ENCODE measurements around the gene SRGN. TPM values are rescaled to one million over a fixed set of nuclear protein-coding genes. Genes with fewer than 3 reads are reported as not detected.

Gene SRGN
- total RNA-seq, 1 experiment from 2014 or later: 8.5 TPM

- no TSS peak for BruUV-seq (replicated peaks)
These were observed 5.3 kb downstream of the SRGN start for GRCh38 chr10:69092959-69093850.

GRCh38 chr10:69093933-69094332 is 6.0 kb downstream of the SRGN start:
- ChIA-PET POLR2A (no interaction called here), CTCF (interaction anchor here (0.5 to 2.3 kb wide), 6 partner anchors 25 to 425 kb away, joined by 3 to 16 read pairs (median 3); no protein-coding TSS in a partner anchor)
- peak; percentile 56; the same call in 1 of the 2 replicates for ATAC-seq
- DNase-seq (ENCODE audit: low read depth, low spot score): no peak
- H3K27ac ChIP-seq (ENCODE audit: low read length): no peak overlapping the region
- H3K36me3 ChIP-seq (ENCODE audit: control insufficient read depth, insufficient read depth, low read length): no peaks in the 10 kb centered on the region
- H3K27me3 ChIP-seq (ENCODE audit: control insufficient read depth, insufficient read depth, low read length): no peaks in the 10 kb centered on the region
- in situ Hi-C loops (cut with HindIII; ENCODE audit: low pct_unique_long_range_greater_than_20kb, low sequenced_read_pairs): no loop called here
- no TSS peak for BruUV-seq (replicated peaks)
- H3K4me1 ChIP-seq (ENCODE audit: control insufficient read depth, insufficient read depth, low read length): no peaks in the 10 kb centered on the region
- intact Hi-C loops (cut with micrococcal nuclease; ENCODE audit: unreplicated experiment): loop anchor here (2.0 kb wide), 1 partner anchor 89 kb away; no protein-coding TSS in a partner anchor
- 0 out of 4 replicates have a peak overlapping the region, but pooled peaks of 1 of the 2 experiments have one; percentile 28 for H3K4me3 ChIP-seq (ENCODE audit: low read depth in 2 of 2, low read length in 2 of 2)
- H3K9me3 ChIP-seq (ENCODE audit: control insufficient read depth, insufficient read depth, low read depth, low read length): no peaks in the 10 kb centered on the region
- no peak for TF ChIP-seq REST (IDR thresholded peaks at IDR 0.05; ENCODE audit: insufficient read depth in 1 of 2, low read depth in 2 of 2, low read length in 1 of 2)
- no peak for TF ChIP-seq TCF7L2 (IDR thresholded peaks at IDR 0.05; ENCODE audit: low read depth, low read length)

More at GRCh38 chr10:69092959-69093850, 5.3 kb downstream of the SRGN start:
- H3K4me1 ChIP-seq (ENCODE audit: control insufficient read depth, insufficient read depth, low read length): no peaks in the 10 kb centered on the region; the same call in 1 of the 2 replicates
- CTCF ChIA-PET: interaction anchor here (0.5 to 2.3 kb wide), 4 partner anchors 25 to 105 kb away, joined by 3 to 16 read pairs (median 3); no protein-coding TSS in a partner anchor
- H3K4me3 ChIP-seq (ENCODE audit: low read depth in 2 of 2, low read length in 2 of 2): peak overlapping the region in 1 of 2 experiments; percentile 28; a peak in 1 of 4 replicates
- DNase-seq (ENCODE audit: low read depth, low spot score) (peak; percentile 82), ATAC-seq (peak; percentile 93)
- POLR2A ChIA-PET: interaction anchor here (0.6 kb wide), 1 partner anchor 375 kb away, joined by 5 read pairs; no protein-coding TSS in a partner anchor
- no peaks in the 10 kb centered on the region for H3K36me3 ChIP-seq (ENCODE audit: control insufficient read depth, insufficient read depth, low read length)
- in situ Hi-C loops (cut with HindIII; ENCODE audit: low pct_unique_long_range_greater_than_20kb, low sequenced_read_pairs): no loop called here
- H3K27me3 ChIP-seq (ENCODE audit: control insufficient read depth, insufficient read depth, low read length): no peaks in the 10 kb centered on the region
- H3K27ac ChIP-seq (ENCODE audit: low read length): no peak overlapping the region
- no peaks in the 10 kb centered on the region for H3K9me3 ChIP-seq (ENCODE audit: control insufficient read depth, insufficient read depth, low read depth, low read length)
- intact Hi-C loops (cut with micrococcal nuclease; ENCODE audit: unreplicated experiment): loop anchor here (2.0 kb wide), 1 partner anchor 88 kb away; no protein-coding TSS in a partner anchor
- TF ChIP-seq SIN3A (IDR thresholded peaks at IDR 0.05; ENCODE audit: borderline replicate concordance, insufficient read depth, low read depth, low read length) (no peak), CTCF (IDR thresholded peaks at IDR 0.05) (peak; percentile 87)

- CTCF ChIA-PET: no interaction called here
- TF ChIP-seq POLR2AphosphoS5 (IDR thresholded peaks at IDR 0.05; ENCODE audit: low read depth, low read length) (no peak), CTCF (IDR thresholded peaks at IDR 0.05) (no peak), TCF7L2 (IDR thresholded peaks at IDR 0.05; ENCODE audit: low read depth, low read length) (no peak), SIN3A (IDR thresholded peaks at IDR 0.05; ENCODE audit: borderline replicate concordance, insufficient read depth, low read depth, low read length) (no peak), REST (IDR thresholded peaks at IDR 0.05; ENCODE audit: insufficient read depth in 1 of 2, low read depth in 2 of 2, low read length in 1 of 2) (no peak)
- Histone ChIP-seq H3K27ac (ENCODE audit: low read length) (no peak overlapping the region), H3K9me3 (ENCODE audit: control insufficient read depth, insufficient read depth, low read depth, low read length) (no peaks in the 10 kb centered on the region), H3K27me3 (ENCODE audit: control insufficient read depth, insufficient read depth, low read length) (no peaks in the 10 kb centered on the region), H3K4me3 (ENCODE audit: low read depth in 2 of 2, low read length in 2 of 2) (no peak overlapping the region), H3K36me3 (ENCODE audit: control insufficient read depth, insufficient read depth, low read length) (no peaks in the 10 kb centered on the region), H3K4me1 (ENCODE audit: control insufficient read depth, insufficient read depth, low read length) (no peaks in the 10 kb centered on the region)
- in situ Hi-C loops (cut with HindIII; ENCODE audit: low pct_unique_long_range_greater_than_20kb, low sequenced_read_pairs) (no loop called here), intact Hi-C loops (cut with micrococcal nuclease; ENCODE audit: unreplicated experiment) (no loop called here)
- POLR2A ChIA-PET: no interaction called here
- no TSS peak for BruUV-seq (replicated peaks)
- DNase-seq (ENCODE audit: low read depth, low spot score) (no peak), ATAC-seq (no peak)
These were observed 8.1 kb downstream of the SRGN start for GRCh38 chr10:69096045-69096444.
